NCI-H1694 treated with DMSO at 0.1 percent for 48 hours (cell line): ENCODE results near the gene CCDC57.

Experiments
- DNase-seq: peaks from one replicate; lab custom pipeline; 2025; lab: John Stamatoyannopoulos, UW

Gene CCDC57

DNA sequence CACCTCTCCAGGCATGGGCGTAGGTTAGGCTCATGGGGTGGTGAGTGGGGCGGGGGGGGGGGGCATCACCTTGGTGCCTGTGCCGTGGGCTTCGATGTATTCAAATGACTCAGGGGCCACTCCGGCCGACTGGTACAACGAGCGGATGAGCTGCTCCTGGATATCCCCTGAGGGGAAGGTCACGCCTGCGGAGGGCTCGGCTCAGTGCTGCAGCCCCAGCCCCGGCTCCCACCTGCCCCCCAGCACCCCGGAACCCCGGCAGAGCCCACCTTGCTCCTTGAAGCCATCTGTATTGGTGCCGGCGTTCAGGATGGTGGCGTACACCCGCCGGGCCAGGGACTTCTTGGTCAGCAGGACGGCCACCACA is 120.0 kb downstream of the CCDC57 start:
- DNase-seq, result no peak

DNA sequence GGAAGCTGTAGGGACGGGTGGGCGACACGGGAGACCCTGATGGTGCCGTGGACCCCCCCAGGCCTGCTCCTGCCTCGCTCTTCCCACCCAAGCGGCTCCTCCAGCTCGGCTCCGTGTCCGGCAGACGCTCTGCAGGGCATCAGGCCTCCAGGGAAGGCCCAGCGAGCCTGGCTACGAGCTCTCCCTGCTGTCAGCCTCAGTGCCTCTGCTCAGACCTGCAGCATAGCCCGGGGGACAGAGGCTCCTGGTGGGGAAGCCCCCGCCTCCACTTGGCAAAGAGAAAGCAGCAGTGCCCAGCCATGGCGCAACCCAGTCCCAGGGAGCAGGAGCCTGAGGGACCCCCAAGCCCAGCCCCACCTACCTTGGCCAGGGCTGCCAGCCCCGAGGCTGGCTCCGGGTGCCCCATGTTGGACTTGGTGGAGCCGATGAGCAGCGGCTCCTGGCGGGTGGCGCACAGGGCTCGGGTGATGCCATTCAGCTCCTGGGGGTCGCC is 120.5 kb downstream of the CCDC57 start:
- no peak for DNase-seq

DNA sequence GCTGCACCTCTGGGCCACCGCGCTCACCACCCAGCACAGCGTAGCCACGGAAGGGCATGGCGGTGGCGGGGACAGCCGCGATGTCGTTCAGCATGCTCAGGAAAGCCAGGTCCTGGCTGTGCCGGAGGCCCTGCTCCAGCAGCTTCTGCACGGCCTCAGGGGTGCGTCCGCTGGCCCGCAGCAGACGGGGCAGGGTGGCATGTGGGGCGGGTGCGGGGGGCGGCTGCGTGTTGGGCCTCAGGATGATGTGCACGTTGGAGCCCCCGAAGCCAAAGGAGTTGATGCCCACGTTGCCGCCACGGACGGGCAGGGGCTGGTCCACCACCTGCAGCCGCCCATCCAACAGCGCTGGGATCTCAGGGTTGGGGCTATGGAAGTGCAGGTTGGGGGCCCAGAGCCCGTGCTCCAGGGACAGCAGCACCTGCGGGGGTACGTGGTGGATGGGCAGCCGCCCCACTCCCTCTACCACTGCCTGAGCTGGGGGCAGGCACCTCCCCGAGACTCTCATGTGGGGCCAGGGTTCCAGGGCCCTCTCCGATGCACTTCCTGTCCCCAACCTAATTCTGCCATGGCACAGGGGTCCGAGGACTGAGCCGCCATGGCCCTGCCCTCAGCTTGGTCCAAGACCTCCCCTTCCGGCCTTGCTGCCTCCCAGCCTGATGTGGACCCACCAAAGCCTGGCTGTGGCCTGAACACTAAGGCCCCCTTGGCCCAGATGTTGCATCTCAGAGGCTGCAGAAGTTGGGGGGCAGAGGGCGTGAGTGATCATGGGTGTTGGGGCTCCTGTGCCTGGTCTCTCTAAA is 121.2 kb downstream of the CCDC57 start:
- DNase-seq, result no peak

DNA sequence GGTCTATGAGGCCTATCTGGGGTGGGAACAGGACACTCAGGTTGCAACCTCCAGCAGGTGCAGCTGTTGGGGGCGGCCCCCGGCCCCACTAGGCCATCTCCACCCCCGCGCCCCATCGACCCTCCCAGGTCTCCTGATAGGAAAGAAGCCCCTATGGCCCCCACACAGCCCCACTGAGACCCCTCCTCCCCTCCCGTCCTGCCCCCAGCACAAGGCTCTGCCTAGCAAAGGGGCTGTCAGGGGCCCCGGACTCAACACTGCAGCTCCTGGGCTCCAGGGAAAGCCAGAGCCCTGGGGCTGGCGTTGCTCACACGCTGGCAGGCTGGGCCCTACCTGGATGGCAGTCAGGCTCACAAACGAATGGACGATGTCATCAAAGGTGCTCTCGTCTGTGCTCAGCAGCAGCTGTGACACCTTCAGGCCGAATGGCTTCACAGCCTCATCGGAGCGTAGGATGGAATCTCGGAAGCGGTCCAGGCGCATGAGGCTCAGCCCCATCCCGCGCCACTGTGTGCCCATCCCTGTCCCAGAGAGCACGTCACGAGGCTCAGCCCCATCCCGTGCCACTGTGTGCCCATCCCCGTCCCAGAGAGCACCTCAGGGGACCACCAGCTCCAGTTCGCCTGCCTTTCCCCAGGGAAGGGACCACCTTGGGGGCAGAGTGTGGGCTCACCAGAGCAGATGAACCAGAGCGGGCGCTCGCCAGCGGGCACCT is 121.9 kb downstream of the CCDC57 start:
- no peak for DNase-seq

DNA sequence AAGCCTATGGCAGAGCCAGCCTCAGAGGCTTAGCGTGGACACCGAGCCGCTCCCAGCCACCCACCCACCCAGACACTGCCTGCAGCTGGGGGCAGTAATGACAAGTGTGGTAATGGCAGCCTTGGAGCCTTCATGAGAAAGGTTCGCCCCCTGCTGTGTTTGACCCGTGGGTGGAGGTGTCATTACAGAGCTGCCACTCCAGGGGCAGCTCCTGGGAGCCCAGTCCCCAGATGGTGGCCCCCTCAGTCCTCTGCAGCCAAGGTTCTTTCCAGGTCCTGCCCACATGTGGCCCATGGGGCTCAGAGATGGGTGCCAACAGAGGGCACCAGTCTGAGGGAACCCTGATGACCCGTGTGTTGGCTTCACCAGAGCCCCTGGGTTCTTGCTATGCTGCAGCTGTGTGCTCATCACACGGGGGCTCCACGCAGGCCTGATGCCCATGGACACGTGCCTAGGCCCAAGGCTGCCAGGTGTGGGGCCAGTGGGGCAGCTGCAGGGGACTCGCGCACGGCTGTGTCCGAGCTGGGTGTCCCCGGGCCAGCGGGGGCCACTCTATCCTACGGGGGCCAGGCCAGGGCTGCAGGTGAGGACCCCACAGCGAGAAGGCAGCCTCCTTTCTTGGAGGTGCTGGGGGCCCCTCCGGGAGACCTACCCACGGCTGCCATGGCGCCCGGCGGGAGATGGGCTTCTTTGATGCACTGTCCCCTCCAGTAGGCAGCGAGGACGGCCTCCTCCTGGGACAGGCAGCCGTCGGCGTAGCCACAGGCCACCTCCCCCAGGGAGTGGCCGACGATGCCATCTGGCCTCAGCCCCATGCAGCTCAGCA is 122.7 kb downstream of the CCDC57 start:
- no peak for DNase-seq

DNA sequence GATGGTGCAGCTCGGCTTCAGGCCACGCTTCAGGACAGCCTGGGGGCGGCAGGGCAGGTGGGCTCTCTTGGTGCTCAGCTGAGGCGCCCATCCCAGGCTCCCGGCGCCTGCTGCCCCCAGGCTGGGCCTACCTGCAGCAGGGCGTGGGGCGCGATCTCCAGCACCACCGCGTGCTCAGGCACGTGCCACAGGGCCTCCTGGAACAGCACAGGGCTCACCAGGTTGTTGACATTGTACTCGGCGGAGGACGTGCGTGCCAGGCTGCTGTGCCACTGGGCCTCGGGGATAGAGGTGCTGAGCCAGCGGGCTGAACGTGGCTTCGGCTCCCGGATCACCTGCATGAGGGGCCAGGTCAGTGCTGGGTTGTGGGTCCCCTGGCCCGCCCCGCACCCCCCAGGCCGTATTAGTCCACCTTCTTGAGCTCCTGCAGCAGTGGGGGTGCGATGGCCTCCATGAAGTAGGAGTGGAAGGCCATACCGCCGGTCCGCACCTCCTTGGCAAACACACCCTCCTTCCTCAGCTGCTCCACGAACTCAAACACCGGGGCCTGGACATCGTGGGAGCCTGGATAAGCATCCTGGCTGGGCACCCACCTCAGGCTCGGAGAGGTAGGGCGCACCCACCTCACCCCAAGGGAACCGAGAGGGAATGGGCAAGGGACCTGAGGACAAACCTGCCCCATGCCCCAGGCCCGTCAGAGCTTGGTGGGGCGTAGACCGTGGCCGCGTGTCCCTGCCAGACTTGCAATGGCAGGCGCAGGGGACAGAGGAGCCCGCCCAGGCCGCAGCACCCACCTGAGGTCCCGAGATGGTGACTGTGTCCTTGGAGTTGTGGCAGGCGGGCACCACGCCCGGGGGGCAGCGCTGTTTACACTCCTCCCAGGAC is 123.6 kb downstream of the CCDC57 start:
- DNase-seq, result no peak

DNA sequence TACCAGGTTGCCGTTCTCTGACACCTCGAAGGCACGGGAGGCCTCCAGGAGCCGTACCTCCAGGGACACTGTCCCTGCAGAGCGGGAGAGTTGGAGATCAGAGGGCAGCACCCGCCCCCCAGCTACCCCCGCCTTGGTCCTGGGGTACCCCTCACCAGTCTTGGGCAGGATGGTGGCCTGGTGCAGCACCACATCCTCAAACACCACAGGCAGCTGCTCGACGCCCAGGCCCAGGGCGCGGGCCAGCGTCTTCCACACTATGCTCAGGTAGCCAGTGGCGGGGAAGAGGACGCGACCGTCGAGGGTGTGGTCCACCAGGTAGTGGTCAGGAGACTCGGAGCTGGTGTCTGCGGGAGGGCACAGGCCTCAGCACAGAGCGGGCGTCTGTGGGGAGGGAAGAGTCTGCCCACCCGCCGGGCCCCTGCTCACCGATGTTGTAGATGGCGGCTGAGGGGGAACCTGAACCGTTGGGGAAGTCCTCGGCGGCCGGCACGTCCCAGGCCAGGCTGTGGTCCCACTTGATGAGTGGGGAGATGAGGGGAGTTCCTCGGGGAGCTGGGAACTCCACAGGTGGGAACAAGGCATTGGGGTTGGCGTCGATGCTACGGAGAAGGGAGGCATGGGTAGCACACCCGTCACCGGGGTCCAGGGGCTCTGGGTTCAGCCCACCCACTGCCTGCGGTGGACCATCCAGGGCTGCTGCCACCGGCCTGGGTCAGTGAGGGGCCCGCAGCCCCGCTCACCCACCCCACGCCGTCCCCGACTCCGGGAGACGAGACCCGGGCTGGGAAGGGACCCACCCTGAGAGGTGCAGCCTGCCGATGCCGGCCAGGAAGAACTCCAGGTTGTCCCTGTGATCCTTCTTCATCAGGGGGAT is 124.4 kb downstream of the CCDC57 start:
- DNase-seq, result no peak

DNA sequence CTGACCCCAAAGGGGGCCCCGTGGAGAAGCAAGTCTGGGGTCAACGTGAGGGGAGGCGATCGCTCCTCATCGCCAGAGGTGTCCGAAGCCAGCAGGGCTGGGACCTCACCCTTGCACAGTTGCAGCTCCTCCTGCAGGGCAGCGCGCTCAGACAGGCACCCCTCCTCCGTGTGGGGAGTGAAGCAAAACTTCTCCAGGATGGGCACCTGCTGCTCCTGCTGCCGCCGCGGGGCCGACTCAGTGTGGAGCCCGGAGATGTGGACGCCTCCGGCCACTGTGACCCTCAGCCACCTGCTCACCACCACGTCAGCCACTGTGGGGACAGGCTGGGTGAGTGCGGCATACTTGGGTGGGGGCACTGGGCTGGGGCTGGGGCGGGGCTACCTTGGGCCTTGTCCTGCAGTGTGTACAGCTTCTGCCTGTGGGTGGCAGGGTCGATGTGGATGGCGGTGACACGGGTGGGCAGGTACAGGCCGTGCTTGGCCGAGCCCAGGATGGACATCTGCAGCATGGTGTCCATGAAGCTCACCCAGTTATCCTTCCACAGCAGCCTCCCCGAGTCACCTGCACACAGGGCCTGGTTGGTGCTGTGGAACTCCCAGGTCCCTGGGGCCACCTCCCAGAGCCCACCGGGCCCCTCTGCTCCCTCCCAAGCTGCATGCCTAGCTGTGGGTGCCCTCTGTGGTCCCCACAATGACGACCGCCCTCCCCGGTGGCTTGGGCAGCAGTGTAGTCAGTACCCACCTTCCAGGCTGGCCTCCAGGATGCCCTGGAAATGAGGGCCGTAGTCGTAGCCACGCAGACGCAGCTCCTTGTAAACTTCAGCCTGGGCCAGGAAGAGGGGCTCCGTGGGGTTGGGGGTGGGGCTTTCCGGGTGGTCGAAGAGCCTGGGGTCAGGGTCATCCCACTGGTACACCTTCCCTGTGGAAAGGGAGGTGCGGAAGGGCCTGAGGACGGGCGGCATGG is 125.4 kb downstream of the CCDC57 start:
- DNase-seq, result no peak

DNA sequence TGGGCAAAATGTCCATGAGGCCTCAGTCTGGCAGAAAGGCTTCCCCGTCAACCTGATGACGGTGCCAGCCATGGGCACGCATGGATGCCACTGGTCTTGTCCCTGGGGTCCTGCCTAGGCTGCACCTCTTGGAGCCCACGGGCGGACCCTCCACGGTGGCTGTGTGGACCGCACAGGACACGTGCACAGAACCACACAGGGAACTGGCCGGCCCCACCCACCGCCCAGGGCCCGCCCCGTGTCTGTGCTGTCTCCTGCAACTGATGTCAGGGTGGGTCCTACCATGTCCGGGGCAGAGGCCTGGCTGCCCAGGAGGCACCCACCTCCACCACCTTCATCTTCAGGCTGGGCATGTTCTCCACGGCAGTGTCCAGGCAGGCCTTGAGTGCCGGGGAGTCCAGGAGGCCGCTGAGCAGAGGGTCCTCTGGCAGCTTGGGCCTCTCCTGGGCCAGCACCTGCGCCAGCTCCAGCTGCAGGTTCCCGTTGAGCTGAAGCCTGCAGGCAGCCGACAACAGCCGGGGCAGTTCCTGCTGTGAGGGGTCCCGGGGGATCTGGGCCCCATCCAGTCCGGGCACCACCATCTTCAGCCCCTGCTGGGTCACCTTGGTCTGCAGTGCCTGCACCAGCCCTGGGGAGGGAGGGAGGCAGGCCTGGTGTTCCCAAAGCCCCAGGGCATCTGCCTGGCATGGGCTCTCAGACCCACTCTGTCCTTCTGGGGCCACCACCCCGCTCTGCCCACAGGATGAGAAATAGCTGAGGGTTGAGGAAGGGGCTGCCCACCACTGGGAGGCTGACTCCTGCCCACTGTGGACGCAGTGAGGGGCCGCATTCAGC is 126.5 kb downstream of the CCDC57 start:
- no peak for DNase-seq

DNA sequence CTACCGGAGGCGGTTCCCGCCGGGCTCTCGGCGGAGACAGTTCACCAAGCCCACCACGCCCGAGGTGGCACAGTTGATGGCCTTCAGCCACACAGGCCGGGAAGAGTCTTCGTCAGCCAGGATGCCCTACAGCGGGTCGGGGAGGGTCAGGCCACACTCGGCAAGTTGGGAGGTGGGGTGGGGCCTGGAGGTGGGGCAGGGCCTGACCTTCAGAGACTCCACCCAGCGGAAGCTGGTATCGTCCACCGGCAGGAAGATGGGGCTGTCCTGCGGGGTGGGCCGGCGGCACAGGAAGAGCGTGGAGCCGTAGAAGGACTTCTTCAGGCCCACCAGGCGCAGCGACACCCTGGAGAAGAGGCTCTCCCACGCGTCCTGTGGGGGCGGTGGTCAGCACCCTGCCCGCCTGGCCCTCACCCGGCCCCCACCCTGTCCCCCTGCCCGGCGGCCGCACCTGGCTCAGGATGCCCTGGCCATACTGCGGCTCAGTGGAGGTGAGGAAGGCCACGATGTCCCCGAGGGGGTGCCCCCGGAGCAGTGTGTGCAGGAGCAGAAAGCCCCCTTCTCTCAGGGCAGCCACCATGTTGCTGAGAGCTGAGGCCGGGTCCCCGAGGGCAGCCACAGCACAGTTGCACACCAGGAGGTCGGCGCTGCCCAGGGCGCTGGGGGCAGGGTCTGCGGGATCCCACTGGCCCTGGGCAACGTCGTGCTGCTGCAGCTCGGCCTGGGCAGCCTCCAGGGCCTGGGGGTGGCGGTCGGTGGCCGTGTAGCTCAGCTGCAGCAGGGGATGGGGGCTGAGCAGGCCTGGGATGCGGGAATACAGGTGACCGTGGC is 127.4 kb downstream of the CCDC57 start:
- DNase-seq, result no peak

DNA sequence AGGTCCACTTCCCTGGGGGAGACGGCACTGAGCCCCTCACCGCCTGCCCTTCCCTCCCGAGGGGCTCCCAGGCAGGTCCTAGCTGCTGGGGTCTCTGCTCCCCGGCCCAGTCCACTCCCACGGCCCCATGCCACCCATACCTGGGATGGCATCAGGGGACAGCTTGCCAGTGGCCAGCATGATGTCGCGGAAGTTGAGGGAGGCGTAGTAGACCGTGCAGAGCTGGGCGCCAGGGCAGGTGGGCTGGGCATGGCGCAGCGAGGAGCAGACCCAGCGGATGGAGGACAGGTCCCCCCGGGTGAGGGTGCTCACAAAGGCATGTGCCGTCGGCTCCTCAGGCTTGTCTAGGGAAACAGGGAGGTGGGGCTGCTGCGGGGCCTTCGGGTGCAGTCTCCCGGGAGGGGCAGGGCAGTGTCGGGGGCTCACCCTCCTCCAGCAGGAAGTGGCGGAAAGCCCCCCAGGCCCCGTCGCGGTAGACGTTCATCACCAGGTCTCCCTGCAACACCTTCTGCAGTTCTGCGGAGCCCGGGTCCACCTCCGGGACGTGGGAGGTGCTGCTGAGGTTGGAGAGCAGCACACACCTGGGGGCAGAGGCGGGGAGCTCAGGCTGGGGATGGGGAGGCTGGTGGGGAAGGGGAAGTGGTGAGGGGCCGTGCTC is 128.1 kb downstream of the CCDC57 start:
- no peak for DNase-seq

DNA sequence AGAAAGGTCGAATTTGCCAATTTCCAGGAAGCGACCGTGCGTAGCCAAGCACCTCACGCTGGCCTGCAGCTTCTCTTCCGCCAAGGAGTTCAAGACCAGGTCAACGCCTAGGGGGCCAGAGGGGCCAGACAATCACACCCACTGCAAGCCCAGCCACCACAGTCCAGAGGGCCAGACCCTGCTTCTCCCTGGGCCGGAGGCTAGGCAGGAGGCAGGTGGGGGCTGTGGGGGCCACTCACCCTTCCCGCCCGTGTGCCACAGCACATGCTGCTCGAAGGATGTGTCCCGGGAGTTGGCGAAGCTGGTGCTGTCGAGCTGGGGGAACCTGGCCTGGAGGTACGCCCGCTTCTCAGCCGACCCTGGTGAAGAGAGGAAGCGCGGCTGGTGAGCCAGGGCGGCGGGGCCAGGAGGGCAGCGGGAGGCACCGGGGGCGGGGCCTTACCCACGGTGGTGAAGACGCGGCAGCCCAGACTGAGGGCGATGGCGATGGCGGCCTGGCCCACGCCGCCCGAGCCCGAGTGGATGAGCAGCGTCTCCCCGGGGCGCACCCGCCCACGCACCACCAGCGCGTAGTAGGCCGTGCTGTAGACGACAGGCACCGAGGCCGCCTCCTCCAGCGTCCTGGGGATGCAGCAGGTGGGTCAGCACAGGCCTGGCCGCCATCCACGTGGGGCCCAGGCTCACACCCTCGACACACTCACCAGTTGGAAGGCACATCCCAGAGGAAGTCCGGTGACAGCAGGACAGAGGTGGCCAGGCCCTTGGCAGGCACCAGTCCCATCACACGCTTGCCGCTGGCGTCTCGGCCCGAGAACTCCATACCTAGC is 128.9 kb downstream of the CCDC57 start:
- DNase-seq, result no peak

DNA sequence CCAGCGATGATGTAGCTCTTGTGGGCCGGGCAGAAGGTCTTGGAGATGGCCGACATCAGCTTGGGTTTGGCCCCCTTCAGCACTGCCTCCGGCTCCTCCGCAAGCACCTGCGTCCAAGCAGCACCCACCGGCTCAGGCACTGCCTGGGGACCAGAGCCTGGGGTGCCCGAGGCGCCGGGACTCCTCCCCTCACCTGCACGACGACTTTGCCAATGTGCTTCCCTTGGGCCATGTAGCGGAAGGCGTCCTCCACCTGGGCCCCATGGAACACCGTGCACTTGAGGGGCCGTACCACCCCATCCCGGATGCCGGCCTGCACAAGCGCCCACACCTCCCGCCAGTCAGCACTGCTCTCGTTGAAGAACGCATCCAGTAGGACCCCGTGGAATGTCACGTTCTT is 129.6 kb downstream of the CCDC57 start:
- DNase-seq, result no peak

DNA sequence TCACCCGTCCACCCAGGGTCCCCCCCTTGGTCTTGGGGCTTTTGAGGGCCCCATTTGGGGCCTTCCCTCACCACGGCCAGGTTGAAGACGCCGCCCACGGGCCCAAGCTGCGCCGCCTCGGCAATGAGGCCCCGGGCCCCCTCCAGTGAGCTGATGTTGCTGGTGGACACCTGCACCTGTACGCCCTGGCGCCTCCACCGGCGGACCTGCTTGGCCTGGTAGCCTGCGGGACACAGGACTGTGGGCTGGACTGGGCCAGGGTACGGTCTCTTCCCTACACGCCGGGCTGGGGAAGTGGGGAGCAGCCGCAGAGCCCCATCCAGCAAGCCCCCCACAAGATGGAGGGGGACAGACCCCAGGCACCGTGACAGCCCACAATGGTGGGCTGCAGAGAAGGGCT is 130.2 kb downstream of the CCDC57 start:
- no peak for DNase-seq

DNA sequence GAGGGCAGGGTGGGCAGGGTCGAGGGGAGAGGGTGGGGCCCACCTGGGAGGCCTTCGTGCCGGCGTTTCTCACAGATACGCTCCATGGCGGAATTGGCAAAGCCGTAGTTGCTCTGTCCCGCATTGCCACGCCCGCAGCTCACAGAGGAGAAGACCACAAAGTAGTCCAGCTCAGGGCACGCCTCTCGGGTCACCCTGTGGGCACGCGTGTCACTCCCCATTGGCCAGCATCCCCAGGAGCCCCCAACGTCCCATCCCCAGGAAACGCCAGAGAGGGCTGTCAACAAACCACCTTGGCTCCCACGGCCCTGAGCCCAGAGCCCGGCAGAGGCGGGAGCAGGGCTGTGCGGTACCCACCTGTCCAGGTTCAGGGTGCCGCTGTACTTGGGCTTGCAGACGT is 130.7 kb downstream of the CCDC57 start:
- no peak for DNase-seq

DNA sequence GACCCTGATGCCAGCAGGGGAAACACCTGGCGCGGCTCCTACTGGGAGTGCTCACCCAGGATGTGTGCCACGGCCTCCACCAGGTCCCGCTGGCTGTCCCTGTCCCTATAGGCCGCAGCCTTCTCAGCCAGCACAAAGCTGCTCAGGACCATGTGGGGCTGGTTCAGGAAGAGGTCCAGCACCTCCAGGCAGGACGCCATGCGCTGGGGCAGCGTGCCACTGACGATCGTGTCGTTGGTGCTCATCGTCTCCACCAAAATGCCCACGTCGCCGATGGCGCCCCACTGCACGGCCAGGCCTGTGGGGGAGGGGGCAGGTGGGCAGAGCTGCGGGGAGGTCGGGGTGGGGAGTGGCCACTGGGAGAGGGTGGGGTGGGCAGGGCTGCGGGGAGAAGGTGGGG is 131.1 kb downstream of the CCDC57 start:
- no peak for DNase-seq
